Fibroblast of mammary gland (primary cell): ENCODE data around the gene HSPB3.
"Not testable (repeated sequence)": the region's sequence is repeated elsewhere in the genome, so short reads cannot be mapped to it uniquely, and the experiment has no call there.

Experiments
- DNase-seq: peaks from one replicate; pipeline ENCODE4 v3.0.0-alpha.2; 2010; ENCODE audit warnings: low read depth
- H3K4me3 ChIP-seq: 2 replicates; pipeline ENCODE4 v1.5.1; 2011; ENCODE audit warnings: low read depth, mild to moderate bottlenecking, low read length, moderate library complexity; ENCODE audit not compliant: control insufficient read depth
- TF ChIP-seq, protein P1 (sequence below): conservative IDR thresholded peaks from 2 replicates; pipeline ENCODE4 v1.5.1; 2011; ENCODE audit warnings: low read depth, low read length, inconsistent platforms; ENCODE audit not compliant: control insufficient read depth, insufficient read depth

The HSPB3 gene

GRCh38 chr5:54421976-54422375 is 33.5 kb upstream of the HSPB3 start:
- DNase-seq = no peak
- TF ChIP-seq, protein P1, sequence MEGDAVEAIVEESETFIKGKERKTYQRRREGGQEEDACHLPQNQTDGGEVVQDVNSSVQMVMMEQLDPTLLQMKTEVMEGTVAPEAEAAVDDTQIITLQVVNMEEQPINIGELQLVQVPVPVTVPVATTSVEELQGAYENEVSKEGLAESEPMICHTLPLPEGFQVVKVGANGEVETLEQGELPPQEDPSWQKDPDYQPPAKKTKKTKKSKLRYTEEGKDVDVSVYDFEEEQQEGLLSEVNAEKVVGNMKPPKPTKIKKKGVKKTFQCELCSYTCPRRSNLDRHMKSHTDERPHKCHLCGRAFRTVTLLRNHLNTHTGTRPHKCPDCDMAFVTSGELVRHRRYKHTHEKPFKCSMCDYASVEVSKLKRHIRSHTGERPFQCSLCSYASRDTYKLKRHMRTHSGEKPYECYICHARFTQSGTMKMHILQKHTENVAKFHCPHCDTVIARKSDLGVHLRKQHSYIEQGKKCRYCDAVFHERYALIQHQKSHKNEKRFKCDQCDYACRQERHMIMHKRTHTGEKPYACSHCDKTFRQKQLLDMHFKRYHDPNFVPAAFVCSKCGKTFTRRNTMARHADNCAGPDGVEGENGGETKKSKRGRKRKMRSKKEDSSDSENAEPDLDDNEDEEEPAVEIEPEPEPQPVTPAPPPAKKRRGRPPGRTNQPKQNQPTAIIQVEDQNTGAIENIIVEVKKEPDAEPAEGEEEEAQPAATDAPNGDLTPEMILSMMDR = no peak

DNA sequence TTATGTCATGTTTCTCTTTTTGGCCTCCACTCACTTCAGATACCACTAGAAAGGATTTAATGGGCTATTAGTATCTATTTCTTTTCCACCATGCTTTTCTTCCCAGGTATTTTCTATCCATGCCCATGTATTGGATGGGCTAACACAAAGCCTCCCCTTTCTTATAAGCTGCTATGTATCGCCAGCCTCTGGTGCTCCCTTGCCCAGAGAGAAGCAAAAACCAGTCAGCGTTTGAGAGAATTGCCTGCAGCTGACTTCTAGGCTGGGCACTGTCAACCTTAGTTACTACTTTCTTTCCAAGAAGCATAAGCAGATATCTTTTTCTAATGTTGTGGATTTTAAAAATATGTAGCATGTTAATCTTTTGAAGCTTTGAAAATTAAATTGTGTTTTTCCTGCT is 30.2 kb upstream of the HSPB3 start:
- H3K4me3 ChIP-seq = no peak overlapping the region
- DNase-seq = no peak
- TF ChIP-seq, protein P1 = no peak

More at GRCh38 chr5:54421976-54422375, 33.5 kb upstream of the HSPB3 start:
- H3K4me3 ChIP-seq = no peak overlapping the region

- no peak overlapping the region for H3K4me3 ChIP-seq
- no peak for DNase-seq
- TF ChIP-seq, protein P1 = no peak
These were observed 29.3 kb upstream of the HSPB3 start for GRCh38 chr5:54426209-54426608.

GRCh38 chr5:54434650-54435049 is 20.8 kb upstream of the HSPB3 start:
- not testable (repeated sequence) for DNase-seq, H3K4me3 ChIP-seq

- TF ChIP-seq, protein P1 = no peak
- no peak for DNase-seq
- no peak overlapping the region for H3K4me3 ChIP-seq
These were observed 16.7 kb upstream of the HSPB3 start for GRCh38 chr5:54438620-54439389.

GRCh38 chr5:54440456-54440893 is 15.0 kb upstream of the HSPB3 start:
- DNase-seq = no peak
- H3K4me3 ChIP-seq = no peak overlapping the region
- TF ChIP-seq, protein P1 = no peak

- DNase-seq = no peak
- H3K4me3 ChIP-seq = no peak overlapping the region
- TF ChIP-seq, protein P1 = no peak
These were observed 13.2 kb upstream of the HSPB3 start for GRCh38 chr5:54442271-54442670.
